GM12864 (cell line): ENCODE measurements around the gene PODXL.
"Not testable (repeated sequence)": the region's sequence is repeated elsewhere in the genome, so short reads cannot be mapped to it uniquely, and the experiment has no call there.

Experiments used
- DNase-seq: peaks from one replicate; pipeline ENCODE4 v3.0.0-alpha.2; 2011; ENCODE audit warnings: low read depth
- H3K4me3 ChIP-seq: 2 replicates; pipeline ENCODE4 v1.5.1; 2011; ENCODE audit warnings: mild to moderate bottlenecking, low read depth, low read length, control low read depth
- TF ChIP-seq, protein P1 (sequence below): IDR thresholded peaks from 2 replicates; pipeline ENCODE4 v1.5.1; 2011; ENCODE audit warnings: low read depth, mild to moderate bottlenecking, moderate library complexity, low read length, control low read depth, inconsistent platforms; ENCODE audit errors: missing control alignments

Gene PODXL

DNA sequence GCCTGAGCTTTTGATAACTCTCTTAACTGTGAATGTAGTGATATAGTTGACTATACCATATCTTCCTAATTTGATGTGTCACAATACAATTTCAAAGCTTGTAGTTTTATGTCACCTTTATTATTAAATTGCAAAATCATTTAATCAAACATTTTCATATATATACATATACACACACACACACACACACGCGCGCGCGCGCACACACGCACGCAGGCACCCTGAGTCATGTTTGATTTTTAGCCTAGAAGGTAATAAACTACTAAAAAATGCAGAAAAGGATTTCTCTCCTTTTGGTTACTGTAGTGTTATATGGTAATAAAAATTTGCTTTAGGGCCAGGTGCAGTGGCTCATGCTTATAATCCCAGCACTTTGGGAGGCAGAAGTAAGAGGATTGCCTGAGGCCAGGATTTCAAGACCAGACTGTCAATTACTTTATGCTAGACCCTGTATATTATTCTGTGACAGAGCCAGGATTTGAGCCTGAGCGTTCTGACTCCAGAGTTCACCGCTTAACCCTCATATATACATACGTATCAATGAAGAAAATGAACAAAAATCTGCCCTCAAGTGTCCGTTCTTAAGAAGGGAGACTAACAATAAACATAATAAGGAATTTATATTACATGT is 89.6 kb downstream of the PODXL start:
- no peak for DNase-seq

DNA sequence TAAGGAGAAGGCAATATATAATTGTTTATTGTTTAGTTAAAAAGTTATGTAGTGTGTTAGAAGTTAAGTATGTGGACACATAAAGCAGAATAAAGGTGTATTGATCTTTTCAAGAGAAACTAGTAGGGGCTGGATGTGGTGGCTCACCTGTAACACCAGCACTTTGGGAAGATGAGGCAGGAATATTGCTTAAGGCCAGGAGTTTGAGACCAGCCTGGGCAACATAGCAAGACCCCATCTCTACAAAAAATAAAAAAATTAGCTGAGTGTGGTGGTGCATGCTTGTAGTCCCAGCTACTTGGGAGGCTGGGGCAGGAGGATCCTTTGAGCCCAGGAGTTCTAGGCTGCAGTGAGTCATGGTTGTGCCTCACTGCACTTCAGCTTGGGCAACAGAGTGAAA is 93.7 kb downstream of the PODXL start:
- H3K4me3 ChIP-seq, DNase-seq: not testable (repeated sequence)

More for the DNA sequence above, 89.6 kb downstream of the PODXL start:
- no peak overlapping the region for H3K4me3 ChIP-seq
- TF ChIP-seq, protein P1, sequence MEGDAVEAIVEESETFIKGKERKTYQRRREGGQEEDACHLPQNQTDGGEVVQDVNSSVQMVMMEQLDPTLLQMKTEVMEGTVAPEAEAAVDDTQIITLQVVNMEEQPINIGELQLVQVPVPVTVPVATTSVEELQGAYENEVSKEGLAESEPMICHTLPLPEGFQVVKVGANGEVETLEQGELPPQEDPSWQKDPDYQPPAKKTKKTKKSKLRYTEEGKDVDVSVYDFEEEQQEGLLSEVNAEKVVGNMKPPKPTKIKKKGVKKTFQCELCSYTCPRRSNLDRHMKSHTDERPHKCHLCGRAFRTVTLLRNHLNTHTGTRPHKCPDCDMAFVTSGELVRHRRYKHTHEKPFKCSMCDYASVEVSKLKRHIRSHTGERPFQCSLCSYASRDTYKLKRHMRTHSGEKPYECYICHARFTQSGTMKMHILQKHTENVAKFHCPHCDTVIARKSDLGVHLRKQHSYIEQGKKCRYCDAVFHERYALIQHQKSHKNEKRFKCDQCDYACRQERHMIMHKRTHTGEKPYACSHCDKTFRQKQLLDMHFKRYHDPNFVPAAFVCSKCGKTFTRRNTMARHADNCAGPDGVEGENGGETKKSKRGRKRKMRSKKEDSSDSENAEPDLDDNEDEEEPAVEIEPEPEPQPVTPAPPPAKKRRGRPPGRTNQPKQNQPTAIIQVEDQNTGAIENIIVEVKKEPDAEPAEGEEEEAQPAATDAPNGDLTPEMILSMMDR: no peak

DNA sequence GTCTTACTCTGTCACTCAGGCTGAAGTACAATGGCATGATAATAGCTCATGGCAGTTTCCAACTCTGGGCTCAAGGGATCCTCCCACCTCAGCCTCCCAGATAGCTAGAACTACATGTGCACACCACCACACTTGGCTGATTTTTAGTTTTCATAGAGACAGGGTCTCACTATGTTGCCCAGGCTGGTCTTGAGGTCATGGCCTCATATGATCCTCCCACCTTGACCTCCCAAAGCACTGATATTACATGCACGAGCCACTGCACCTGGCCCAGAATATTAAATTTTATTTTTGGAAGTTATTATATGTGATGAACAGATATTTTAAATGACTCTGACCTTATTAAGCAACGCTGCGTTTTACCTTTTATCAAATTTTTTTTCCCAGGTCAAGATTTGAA is 94.4 kb downstream of the PODXL start:
- no peak overlapping the region for H3K4me3 ChIP-seq
- TF ChIP-seq, protein P1: no peak
- DNase-seq: no peak

DNA sequence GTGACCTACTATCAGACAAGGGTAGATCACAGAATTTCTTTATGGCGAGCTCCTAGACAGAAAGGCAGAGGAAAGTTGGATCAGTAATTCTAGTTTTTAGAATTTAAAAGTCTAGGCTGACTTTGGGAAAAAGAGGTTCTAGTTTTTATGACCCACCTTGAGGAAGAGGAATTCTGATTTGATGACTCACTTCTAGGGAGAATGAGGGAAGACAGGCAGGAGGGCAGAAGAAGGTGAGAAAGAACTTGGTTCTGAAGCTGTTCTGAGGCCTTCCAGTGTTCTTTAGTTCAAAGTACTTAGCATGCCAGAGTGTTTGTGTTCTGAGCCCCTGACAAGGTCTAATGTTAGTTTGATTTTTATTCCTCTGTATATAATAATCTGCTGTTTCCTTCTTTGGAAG is 97.2 kb downstream of the PODXL start:
- TF ChIP-seq, protein P1: no peak
- no peak for DNase-seq
- H3K4me3 ChIP-seq: no peak overlapping the region

DNA sequence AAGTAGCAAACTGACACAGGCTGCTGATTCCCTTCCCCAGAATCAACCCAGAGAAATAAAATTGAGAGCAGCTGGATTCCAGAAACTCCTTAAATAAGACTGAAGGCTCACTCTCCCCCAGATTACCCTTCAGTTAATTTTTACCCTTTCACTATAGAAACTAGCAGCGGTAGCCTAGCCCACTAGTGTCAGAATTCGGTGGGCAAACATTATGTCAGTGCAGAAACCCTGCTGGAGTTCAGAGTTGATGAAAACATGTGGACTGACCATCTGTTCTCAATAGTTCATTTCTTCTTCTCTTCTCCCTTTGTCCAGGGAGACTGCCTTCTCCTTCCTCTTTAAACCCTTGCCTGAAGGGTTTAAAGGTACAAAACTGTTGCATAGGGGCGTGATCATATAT is 100.1 kb downstream of the PODXL start:
- DNase-seq: no peak
- TF ChIP-seq, protein P1: no peak
- H3K4me3 ChIP-seq: no peak overlapping the region

DNA sequence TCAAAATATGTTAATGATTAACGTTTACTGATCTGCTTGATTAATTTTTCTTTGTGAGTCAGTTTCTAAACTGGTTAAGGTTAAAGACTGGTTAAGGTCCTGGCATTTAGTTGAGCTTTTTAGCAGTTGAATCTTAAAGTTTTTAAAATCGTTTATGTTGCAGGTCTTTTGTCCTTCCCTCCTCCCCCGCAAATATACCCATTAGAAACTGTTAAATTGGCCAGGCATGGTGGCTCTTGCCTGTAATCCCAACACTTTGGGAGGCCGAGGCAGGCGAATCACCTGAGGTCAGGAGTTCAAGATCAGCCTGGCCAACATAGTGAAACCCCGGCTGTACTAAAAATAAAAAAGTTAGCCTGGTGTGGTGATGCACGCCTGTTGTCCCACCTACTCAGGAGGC is 100.9 kb downstream of the PODXL start:
- no peak for DNase-seq
- TF ChIP-seq, protein P1: no peak
- no peak overlapping the region for H3K4me3 ChIP-seq

DNA sequence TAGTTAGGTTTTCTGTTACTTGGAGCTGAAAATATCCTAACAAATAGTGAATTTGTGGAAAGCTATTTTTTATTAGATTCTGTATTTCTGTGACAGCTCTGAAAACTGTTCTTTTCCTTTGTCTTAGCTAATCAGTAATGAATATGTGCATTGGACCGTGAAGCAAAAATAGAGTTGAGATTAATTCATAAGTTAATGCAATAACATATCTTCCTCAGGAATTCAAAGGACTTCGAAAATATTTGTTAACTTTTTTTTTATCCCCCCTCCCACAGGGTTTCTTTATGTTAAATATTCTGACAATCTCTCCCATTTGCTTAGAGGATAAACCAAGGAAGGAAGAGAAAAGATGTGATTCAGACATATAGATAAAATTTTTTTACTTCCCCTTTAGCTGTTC is 101.4 kb downstream of the PODXL start:
- DNase-seq: no peak
- TF ChIP-seq, protein P1: no peak
- H3K4me3 ChIP-seq: no peak overlapping the region
